Measurements from ENCODE around the gene CEP170.

DNA sequence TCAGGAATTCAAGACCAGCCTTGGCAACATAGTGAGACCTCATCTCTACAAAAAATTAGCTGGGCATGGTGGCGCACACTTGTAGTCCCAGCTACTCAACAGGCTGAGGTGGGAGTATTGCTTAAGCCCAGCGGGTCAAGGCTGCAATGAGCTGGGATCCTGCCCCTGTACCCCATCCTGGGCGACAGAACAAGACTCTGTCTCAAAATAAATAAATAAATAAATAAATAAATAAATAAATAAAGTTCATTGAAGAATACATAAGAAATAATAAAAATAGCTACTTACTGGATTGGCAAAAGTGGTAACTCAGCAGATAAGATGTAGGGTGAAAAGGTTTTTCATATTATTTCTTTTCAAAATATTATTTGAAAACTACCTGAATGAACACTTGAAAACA lies 5.9 kb downstream of the CEP170 start:
- TF ChIP-seq, protein P1, sequence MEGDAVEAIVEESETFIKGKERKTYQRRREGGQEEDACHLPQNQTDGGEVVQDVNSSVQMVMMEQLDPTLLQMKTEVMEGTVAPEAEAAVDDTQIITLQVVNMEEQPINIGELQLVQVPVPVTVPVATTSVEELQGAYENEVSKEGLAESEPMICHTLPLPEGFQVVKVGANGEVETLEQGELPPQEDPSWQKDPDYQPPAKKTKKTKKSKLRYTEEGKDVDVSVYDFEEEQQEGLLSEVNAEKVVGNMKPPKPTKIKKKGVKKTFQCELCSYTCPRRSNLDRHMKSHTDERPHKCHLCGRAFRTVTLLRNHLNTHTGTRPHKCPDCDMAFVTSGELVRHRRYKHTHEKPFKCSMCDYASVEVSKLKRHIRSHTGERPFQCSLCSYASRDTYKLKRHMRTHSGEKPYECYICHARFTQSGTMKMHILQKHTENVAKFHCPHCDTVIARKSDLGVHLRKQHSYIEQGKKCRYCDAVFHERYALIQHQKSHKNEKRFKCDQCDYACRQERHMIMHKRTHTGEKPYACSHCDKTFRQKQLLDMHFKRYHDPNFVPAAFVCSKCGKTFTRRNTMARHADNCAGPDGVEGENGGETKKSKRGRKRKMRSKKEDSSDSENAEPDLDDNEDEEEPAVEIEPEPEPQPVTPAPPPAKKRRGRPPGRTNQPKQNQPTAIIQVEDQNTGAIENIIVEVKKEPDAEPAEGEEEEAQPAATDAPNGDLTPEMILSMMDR (conservative IDR thresholded peaks at IDR 0.05; ENCODE audit: low read depth, low read length), result no peak
- no peak for TF ChIP-seq EZH2 (IDR thresholded peaks at IDR 0.05; ENCODE audit: borderline replicate concordance, low read depth, low read length, poor library complexity, severe bottlenecking)
